HG02870 (cell line): ENCODE measurements around the gene PPEF1.
A peak's percentile ranks its signal among the peaks of the same experiment; 100 is the strongest.
"Not testable (repeated sequence)": the region's sequence is repeated elsewhere in the genome, so short reads cannot be mapped to it uniquely, and the experiment has no call there.

Experiments
- ATAC-seq: cut with Tn5 transposase; IDR thresholded peaks from one replicate; pipeline ENCODE4 v1.9.1; 2021; ENCODE audit warnings: mild to moderate bottlenecking, moderate library complexity; ENCODE audit not compliant: unreplicated experiment

The PPEF1 gene

GRCh38 chrX:18792828-18793227 lies 85.4 kb downstream of the PPEF1 start:
- no peak for ATAC-seq

GRCh38 chrX:18793601-18794089 lies 86.2 kb downstream of the PPEF1 start:
- ATAC-seq, result no peak

DNA sequence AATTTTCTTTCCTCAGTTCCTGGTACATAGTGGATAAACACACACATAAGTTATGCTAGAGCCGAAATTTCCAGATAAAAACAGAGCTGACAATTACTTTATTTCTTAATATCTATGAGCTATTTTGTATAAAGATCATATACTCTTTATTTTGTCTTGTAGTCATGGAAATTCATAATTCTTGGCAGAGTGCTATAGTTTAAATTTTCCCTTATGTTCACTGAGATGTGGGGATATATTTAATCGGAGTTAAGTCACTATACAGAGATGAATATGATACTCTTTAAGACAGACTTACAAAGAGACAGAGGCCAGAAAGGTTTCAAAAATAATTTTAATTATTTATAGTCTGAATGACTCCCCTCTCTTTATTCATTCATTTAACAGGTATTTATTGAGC lies 89.7 kb downstream of the PPEF1 start:
- ATAC-seq, result no peak

DNA sequence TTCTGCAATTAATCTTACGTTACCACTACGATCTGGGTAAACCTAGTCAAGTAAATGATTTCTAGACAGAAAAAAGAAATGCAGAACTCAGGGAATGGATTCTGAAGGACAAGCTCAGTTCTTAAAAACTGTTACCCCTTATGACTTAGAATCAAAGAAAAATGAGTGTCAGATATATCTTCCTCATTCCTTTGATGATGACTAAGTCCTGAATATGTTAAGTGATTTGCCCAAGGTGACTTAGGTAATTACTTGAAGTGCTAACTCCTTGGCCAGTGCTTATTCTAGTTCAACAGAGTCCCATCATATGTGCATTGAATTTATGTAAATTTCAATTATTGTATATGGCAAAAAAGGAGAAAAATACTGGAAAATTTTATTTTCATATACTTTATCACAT lies 92.5 kb downstream of the PPEF1 start:
- ATAC-seq, result no peak

DNA sequence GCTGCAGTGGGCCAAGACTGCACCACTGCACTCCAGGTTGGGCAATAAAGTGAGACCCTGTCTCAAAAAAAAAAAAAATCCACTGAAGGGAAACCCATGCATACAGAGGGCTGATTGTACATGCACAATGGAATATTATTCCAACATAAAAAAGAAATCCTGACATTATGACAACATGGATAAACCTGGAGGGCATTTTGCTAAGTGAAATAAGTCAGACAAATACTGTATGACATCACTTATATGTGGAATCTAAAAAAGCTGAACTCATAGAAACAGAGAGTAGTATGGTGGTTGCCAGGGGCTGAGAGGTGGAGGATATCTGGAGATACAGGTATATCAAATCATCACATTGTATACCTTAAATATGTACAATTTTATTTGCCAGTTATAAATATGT lies 102.2 kb downstream of the PPEF1 start:
- no peak for ATAC-seq

DNA sequence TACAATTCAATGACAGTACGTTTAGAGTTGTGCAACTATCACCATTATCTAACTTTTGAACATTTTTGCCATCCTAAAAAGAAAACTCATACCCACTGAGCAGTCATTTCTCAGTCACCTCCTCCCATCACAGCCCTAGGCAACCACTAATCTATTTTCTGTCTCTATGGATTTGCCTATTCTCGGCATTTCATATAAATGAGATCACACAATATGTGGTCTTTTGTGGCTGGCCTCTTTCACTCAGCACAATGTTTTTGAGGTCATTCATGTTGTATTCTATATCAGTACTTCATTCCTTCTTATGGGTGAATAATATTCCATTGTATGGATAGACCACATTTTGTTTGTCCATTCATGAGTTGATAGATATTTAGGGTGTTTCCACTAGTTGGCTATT lies 103.0 kb downstream of the PPEF1 start:
- ATAC-seq, result no peak

DNA sequence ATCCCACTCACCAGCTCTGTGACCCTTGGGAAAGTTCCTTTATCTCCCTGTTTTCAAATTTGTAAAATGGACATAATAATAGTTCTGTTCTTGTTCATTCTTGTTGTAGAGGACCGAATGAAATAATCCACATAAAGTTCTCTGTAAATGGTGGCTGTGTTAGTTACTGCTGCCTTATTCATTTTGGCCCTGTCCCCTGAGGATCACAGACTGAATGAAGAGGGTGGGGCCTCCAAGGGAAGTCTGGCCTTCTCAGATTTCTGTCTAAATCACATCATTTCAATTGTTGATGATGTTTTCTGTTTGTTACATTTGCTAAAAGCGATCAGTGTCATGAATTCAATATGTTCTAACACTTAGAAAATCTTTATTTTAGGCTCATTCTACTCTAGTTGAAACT lies 117.9 kb downstream of the PPEF1 start:
- no peak for ATAC-seq

- no peak for ATAC-seq
Measured at GRCh38 chrX:18828832-18829404, 121.5 kb downstream of the PPEF1 start.

DNA sequence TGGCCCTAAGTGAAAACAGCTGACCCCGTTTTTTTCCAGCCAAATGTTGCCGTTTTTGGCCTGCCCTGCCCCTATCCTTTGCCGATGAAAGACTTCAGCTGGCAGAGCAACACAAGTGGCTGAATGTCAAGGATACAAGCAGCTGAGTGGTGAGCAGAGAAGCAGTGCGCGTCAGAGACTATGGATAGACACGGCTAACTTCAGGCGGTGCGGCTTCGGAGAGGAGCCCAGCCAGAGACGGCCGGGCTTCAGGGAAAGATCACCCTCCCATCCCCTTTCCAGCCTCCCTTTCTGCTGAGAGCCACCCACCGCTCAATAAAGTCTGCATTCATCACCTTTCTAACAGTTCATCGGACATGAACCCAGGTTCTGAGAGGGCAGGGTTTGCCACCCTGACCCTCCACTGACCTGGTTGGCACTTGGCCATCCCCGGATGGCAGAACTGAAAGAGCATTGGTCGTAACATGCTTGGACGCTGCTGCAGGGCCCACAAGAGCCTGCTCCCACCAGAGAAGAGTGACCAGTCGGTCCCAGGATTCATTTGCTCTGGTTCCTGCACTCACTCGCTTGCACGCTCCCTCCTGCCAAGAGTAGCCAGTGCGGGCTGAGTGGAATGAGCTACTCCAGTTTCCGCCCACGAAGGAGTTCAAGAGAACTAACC lies 125.8 kb downstream of the PPEF1 start:
- ATAC-seq, result no peak

DNA sequence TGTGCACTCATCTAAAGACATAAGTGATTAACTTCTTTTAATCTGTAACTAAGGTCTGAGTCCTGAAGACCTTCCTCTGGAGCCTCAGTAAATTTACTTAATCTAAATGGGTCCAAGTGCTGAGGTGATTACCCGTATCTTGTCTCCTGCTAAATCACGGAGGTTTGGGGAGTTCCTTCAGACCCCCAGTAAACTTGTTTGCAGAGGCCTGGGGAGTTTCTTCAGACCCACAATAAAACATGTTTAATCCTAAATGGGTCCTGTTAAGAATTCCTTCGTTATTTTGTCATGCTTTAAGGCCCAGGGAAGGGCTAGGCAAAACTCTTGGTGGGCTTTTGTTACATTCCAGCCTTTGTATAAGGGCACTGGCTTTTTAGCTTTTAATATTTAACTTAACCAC lies 140.5 kb downstream of the PPEF1 start:
- ATAC-seq, result not testable (repeated sequence)

- ATAC-seq, result peak; percentile 89
Measured at GRCh38 chrX:18855919-18856644, 148.6 kb downstream of the PPEF1 start.

GRCh38 chrX:18856645-18856997 lies 149.2 kb downstream of the PPEF1 start:
- no peak for ATAC-seq

DNA sequence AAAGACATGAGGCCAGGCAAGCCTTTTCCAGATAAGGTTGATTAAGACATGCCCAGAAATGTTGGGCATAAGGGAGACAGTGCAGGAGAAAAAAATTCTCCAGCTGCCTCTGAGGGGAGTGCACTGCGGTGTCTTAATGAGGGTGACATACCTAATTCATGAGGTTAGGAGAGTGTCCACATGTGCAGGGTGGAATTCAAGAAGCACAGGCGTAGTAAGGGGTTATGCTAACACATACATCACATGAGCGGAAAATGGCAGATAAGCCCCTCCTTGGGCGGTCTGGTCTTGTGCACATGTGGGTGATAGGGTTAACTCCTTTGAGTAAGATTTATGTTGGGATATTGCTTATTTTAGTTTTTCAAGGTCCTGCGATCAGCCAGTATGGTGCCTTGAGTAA lies 154.1 kb downstream of the PPEF1 start:
- no peak for ATAC-seq

GRCh38 chrX:18864390-18864920 lies 157.0 kb downstream of the PPEF1 start:
- ATAC-seq, result no peak

GRCh38 chrX:18871161-18871890 lies 163.9 kb downstream of the PPEF1 start:
- no peak for ATAC-seq

GRCh38 chrX:18871970-18872369 lies 164.5 kb downstream of the PPEF1 start:
- ATAC-seq, result no peak

GRCh38 chrX:18872621-18873020 lies 165.2 kb downstream of the PPEF1 start:
- no peak for ATAC-seq

DNA sequence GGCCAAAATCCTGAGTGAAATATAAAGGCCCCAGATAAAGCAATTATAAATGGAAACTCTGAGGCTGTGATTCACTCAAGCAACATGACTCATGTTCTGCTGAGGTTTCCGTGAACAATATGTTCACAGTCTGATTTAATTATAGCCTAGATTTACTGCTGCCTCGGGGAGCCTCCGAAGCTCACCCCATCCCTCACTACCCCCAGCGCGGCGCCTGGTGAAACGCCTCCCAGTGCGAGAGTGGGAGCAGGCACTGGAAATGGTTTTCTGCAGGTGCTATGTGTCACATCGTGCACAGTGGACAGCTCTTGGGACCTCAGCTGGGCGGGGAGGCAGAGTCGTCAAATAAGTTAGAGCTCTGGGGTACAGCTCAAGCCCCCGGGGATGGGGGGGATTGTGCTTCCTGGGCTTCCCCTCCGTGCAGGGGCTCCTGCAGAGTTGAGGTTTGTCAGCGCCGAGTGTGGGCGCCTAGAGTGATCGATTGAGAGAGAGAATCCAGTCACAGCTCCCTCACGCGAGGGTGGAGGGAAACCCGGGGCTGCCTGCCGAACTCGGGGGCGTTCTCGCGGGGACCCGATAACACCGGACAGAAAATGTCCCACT lies 165.8 kb downstream of the PPEF1 start:
- ATAC-seq, result no peak

- ATAC-seq, result no peak
Measured at GRCh38 chrX:18873836-18874235, 166.4 kb downstream of the PPEF1 start.

- no peak for ATAC-seq
Measured at GRCh38 chrX:18874560-18875255, 167.3 kb downstream of the PPEF1 start.
